H1 (cell line): ENCODE data around the gene NKX2-8. TPM values are rescaled to one million over a fixed set of nuclear protein-coding genes. Genes with fewer than 3 reads are reported as not detected.

Experiments
- polyA plus RNA-seq, 7 experiments: library from polyadenylated mRNA; depleted of rRNA in 3 of 7; stranded (reverse) in 5 of 7; unstranded in 2 of 7; fragments of >200 nt in 5 of 7; fragments of 200-250 nt in 2 of 7; gene quantifications; 1 replicate in 5 of 7; 2 replicates in 1 of 7; 4 replicates in 1 of 7; pipeline versions ENCODE4 v1.2.1 to v1.2.3, GENCODE V29; 2011 to 2013; ENCODE audit warnings: missing spikeins in 2 of 7, mixed read lengths in 2 of 7
- total RNA-seq: library from RNA; stranded (reverse); fragmentation: NEBNext Ultra II Directional; extraction: Animal tissue kit (Norgen Biotek cat#: 25700); gene quantifications from 2 replicates; pipeline ENCODE4 v1.2.1, GENCODE V29; 2021
- TF ChIP-seq, protein P1 (sequence below): fragments of 300-600 bp; sonication (generic); IDR thresholded peaks from 2 replicates; pipeline ENCODE4 v1.7.1; 2012; ENCODE audit warnings: low read length, moderate library complexity, mild to moderate bottlenecking, inconsistent platforms; ENCODE audit not compliant: insufficient replicate concordance

NKX2-8 gene
- total and polyA plus RNA-seq, 2 of the 8 experiments (the other 6 are each of a cell fraction or from before 2014, with no cell fraction given): not detected

DNA sequence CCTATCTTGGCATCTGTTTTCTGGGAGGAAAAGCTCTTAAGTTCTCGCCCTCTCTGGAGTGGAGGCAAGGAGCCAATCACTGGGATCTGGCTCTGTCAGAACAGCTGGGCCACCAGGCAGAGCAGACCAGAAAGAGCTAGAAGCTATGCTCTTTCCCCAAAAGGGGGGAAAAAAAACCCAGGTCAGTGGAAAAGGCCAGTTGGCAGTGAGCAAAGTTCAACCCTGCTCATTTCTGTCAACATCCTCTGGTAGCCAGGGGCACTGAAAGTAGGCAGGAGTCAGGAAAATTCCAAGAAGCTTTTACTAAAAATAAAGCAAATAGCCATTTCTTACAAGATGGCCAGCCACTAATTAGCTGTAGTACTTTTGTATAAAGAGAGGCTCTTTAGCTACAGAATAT lies 42.6 kb upstream of the NKX2-8 start (continued):
- TF ChIP-seq, protein P1, sequence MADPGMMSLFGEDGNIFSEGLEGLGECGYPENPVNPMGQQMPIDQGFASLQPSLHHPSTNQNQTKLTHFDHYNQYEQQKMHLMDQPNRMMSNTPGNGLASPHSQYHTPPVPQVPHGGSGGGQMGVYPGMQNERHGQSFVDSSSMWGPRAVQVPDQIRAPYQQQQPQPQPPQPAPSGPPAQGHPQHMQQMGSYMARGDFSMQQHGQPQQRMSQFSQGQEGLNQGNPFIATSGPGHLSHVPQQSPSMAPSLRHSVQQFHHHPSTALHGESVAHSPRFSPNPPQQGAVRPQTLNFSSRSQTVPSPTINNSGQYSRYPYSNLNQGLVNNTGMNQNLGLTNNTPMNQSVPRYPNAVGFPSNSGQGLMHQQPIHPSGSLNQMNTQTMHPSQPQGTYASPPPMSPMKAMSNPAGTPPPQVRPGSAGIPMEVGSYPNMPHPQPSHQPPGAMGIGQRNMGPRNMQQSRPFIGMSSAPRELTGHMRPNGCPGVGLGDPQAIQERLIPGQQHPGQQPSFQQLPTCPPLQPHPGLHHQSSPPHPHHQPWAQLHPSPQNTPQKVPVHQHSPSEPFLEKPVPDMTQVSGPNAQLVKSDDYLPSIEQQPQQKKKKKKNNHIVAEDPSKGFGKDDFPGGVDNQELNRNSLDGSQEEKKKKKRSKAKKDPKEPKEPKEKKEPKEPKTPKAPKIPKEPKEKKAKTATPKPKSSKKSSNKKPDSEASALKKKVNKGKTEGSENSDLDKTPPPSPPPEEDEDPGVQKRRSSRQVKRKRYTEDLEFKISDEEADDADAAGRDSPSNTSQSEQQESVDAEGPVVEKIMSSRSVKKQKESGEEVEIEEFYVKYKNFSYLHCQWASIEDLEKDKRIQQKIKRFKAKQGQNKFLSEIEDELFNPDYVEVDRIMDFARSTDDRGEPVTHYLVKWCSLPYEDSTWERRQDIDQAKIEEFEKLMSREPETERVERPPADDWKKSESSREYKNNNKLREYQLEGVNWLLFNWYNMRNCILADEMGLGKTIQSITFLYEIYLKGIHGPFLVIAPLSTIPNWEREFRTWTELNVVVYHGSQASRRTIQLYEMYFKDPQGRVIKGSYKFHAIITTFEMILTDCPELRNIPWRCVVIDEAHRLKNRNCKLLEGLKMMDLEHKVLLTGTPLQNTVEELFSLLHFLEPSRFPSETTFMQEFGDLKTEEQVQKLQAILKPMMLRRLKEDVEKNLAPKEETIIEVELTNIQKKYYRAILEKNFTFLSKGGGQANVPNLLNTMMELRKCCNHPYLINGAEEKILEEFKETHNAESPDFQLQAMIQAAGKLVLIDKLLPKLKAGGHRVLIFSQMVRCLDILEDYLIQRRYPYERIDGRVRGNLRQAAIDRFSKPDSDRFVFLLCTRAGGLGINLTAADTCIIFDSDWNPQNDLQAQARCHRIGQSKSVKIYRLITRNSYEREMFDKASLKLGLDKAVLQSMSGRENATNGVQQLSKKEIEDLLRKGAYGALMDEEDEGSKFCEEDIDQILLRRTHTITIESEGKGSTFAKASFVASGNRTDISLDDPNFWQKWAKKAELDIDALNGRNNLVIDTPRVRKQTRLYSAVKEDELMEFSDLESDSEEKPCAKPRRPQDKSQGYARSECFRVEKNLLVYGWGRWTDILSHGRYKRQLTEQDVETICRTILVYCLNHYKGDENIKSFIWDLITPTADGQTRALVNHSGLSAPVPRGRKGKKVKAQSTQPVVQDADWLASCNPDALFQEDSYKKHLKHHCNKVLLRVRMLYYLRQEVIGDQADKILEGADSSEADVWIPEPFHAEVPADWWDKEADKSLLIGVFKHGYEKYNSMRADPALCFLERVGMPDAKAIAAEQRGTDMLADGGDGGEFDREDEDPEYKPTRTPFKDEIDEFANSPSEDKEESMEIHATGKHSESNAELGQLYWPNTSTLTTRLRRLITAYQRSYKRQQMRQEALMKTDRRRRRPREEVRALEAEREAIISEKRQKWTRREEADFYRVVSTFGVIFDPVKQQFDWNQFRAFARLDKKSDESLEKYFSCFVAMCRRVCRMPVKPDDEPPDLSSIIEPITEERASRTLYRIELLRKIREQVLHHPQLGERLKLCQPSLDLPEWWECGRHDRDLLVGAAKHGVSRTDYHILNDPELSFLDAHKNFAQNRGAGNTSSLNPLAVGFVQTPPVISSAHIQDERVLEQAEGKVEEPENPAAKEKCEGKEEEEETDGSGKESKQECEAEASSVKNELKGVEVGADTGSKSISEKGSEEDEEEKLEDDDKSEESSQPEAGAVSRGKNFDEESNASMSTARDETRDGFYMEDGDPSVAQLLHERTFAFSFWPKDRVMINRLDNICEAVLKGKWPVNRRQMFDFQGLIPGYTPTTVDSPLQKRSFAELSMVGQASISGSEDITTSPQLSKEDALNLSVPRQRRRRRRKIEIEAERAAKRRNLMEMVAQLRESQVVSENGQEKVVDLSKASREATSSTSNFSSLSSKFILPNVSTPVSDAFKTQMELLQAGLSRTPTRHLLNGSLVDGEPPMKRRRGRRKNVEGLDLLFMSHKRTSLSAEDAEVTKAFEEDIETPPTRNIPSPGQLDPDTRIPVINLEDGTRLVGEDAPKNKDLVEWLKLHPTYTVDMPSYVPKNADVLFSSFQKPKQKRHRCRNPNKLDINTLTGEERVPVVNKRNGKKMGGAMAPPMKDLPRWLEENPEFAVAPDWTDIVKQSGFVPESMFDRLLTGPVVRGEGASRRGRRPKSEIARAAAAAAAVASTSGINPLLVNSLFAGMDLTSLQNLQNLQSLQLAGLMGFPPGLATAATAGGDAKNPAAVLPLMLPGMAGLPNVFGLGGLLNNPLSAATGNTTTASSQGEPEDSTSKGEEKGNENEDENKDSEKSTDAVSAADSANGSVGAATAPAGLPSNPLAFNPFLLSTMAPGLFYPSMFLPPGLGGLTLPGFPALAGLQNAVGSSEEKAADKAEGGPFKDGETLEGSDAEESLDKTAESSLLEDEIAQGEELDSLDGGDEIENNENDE: no peak
- TF ChIP-seq, all 59 proteins: peak for 0
